ENCODE data around the gene MRPL40.

Gene MRPL40

DNA sequence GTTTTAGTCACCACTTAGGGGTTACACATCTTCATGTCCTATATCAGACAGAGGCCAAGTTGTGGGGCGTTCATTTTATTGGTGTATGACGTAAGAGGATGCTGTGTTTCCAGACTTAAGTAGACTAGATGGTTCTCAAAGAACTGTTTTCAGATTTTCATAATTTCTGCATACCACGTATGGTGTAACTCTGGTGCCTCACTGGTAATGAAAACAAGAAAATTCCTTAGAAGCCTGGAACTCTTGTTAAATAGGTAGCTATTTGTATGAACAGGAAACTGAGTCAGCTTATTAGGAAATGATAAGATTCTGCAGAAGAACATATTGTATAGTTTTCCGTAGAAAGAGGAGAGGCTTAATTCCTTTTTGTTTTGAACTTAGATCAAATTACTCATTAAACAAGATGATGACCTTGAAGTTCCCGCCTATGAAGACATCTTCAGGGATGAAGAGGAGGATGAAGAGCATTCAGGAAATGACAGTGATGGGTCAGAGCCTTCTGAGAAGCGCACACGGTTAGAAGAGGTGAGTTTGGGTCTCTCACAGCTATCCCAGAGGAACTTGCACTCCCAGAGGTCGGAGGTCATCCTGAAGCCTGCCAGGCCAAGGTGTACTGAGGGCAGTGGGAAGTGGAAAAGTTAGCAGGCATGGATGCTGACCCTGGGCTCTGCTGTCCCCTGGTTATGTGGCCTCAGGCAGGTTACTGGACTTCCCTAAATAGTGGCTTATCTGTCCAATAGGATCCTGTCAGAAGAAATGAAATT lies 51.3 kb downstream of the MRPL40 start:
- DNase-seq (ENCODE audit: low read depth), result no peak
